ENCODE measurements around the gene ERC2.
A peak's percentile ranks its signal among the peaks of the same experiment; 100 is the strongest.
"Not testable (repeated sequence)": the region's sequence is repeated elsewhere in the genome, so short reads cannot be mapped to it uniquely, and the experiment has no call there.

Gene ERC2

DNA sequence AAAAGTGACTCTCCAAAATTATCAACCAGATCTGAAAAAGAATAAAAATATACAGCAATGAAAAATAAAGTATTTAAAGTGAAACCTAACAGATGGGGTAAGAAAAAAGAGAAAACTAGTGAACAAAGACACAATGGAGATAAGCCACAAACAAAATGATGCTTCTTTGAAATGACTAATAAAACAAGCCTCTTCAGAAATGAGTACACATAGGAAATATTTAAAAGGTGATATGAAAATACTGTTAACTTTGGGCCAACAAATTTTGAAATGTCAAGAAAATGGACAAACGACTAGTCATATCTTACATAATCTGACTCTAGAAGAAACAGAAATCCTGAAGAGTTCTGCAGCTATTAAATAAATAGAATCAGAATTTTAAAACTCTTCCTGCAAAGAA is 164.2 kb downstream of the ERC2 start:
- no peak for DNase-seq

- DNase-seq = no peak
Observed at GRCh38 chr3:56303487-56303886, 164.8 kb downstream of the ERC2 start.

- no peak for DNase-seq
Observed at GRCh38 chr3:56302417-56302816, 165.8 kb downstream of the ERC2 start.

- DNase-seq = no peak
Observed at GRCh38 chr3:56297281-56297840, 170.9 kb downstream of the ERC2 start.

DNA sequence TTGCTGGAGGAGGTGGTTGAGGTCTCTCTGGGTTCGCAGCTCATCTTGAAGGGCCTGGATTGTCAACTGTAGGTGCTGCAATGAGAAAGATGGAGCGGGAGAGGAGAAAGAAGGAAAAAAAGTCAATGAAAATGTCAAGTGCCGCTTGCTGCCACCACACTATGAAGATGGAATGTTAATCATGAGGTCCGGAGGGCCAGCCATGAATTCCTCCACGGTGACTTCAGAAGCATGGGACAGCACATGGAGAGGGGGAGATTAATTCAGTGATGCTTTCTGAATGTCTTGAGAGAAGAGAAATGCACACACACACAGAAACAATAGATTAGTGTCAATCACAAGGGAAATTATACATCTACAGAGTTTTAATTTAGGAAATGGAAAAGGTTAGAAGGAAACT is 171.9 kb downstream of the ERC2 start:
- DNase-seq = no peak

- DNase-seq = no peak
Observed at GRCh38 chr3:56295161-56295560, 173.1 kb downstream of the ERC2 start.

- no peak for DNase-seq
Observed at GRCh38 chr3:56294286-56294685, 174.0 kb downstream of the ERC2 start.

DNA sequence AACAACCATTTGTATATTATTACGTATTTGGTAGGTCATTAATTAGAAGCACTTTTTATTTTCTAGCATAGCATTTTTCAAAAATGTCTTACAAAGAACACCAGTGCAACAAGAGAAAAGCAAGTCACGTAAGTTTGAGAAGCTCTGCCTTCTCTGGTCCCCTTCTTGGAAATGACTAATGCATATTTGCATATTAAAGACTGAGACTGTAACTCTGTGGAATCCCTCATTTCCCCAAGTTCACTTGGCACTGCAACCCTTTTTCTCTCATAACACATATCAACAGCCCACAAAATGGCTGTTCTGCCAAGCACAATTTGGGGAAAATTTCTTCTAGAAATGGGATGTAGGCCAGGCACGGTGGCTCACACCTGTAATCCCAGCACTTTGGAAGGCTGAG is 176.3 kb downstream of the ERC2 start:
- no peak for DNase-seq

GRCh38 chr3:56291244-56291680 is 177.0 kb downstream of the ERC2 start:
- DNase-seq = no peak

- DNase-seq = no peak
Observed at GRCh38 chr3:56290374-56290773, 177.9 kb downstream of the ERC2 start.

DNA sequence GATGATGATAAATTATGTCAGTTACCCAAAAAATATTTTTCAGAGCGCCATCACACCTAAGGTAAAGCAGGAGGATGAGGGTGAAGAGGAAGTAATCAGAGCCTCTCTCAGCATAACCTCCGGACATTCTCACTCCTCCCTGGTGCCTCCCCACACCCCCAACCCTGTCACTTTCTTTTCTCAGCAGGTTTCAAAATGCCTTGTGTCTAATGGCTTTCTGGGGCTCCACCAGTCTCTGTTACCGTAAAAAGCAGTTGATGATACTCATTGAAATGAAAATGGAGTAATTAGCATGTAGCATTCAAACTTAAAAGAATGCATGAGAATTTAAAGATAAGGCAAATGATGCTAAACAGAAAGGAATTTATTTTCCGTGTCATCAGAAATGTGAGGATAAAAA is 180.0 kb downstream of the ERC2 start:
- no peak for DNase-seq

- no peak for DNase-seq
Observed at GRCh38 chr3:56282341-56282740, 185.9 kb downstream of the ERC2 start.

GRCh38 chr3:56277236-56277635 is 191.0 kb downstream of the ERC2 start:
- no peak for DNase-seq

DNA sequence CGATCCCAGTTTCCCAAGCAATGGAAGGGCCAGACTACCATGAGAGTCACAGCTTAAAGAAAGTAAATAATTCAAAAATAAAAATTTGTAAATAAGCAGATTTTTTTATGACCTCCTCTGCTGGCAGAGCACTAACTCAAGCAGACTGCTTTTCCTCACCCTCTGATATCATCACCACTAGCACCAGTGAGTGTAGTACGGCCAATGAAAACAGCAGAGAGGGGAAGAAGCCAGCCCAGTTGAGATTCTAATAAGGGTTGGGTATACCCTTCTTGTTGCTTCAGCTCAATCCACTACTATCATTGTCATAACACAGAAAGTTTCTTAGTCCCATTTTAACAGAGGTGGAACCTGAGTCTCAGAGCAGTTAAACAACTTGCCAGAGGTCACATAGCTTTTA is 193.1 kb downstream of the ERC2 start:
- no peak for DNase-seq

GRCh38 chr3:56269755-56270535 is 198.3 kb downstream of the ERC2 start:
- DNase-seq = no peak

DNA sequence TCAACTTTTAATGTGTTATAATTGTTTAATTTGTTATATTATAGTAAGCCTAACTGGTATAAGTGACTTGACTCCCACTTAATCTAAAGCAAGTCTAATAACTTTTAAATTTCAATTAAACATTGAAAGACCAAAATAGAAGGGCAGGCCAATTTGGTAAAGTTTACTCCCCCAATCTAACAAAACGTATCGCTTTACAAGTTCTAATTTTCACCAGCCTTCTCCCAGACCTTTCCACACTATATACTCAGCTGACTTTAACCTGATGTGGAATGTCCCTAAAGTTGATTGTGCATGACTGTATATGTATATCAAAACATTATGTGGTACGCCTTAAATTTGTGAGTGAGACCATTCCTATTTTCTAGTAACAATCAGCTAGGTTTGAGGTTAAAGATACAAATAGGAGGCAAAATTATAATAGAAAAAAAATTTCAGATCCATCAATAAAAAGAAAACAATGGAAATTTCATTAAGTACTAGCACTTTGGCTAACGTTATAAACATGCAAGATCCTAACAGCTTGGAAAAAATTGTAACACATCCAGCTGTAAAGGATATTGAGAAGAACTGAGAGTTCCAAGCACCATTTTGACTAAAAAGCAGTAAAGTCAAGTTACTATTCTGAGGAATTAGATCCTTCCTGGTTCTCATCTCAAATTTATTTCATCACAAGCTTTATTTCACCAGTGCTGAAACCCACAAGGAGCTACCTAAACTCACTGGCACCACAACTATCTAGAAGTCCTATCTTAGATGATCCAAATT is 199.5 kb downstream of the ERC2 start:
- DNase-seq = no peak

DNA sequence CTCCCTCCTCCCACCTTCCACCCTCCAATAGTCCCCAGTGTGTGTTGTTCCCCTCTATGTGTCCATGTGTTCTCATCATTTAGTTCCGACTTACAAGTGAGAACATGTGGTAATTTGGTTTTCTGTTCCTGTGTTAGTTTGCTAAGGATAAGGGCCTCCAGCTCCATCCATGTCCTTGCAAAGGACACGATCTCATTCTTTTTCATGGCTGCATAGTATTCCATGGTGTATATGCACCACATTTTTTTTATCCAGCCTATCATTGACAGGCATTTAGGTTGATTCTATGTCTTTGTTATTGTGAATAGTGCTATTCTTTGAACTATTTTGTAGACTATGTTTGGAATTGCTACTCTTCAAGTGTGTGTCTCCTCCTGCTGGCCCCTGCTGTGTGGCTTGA is 206.4 kb downstream of the ERC2 start:
- not testable (repeated sequence) for DNase-seq

- no peak for DNase-seq
Observed at GRCh38 chr3:56260262-56260661, 208.0 kb downstream of the ERC2 start.

GRCh38 chr3:56257826-56258225 is 210.4 kb downstream of the ERC2 start:
- DNase-seq = no peak

GRCh38 chr3:56254835-56255234 is 213.4 kb downstream of the ERC2 start:
- DNase-seq = no peak

DNA sequence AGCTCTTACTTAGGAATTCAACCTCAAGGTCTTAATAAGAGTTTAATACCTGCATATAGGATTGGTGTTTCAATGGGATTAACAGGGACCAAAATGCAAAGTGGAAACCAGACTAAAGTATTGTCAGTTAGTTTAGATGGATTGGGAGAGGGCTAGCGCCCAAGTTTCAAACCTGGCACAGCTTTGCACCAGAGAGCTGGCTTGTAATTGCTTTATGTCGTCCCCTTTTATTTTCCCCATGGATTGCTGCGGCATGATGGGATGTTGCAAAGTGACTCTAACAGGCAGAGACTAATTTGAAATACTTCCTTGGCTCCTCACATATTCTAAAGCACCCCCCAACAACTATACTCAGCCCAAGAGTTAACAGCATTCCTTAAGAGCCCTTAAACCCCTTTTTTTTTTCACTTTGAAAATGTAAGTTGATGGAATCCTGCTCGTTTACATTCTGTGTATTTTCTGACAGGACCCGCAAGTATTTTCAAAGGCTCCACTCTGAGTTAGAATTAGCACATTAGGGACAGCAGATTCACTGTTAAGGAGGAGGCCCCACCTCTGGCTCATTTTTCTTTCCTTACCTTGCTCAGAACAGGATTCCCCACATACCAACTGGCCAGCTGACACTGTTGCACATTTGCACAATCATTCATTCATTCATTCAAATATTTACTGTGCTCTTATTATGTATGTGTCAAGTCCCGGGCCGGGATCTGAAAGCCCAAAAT is 214.2 kb downstream of the ERC2 start:
- DNase-seq = no peak

DNA sequence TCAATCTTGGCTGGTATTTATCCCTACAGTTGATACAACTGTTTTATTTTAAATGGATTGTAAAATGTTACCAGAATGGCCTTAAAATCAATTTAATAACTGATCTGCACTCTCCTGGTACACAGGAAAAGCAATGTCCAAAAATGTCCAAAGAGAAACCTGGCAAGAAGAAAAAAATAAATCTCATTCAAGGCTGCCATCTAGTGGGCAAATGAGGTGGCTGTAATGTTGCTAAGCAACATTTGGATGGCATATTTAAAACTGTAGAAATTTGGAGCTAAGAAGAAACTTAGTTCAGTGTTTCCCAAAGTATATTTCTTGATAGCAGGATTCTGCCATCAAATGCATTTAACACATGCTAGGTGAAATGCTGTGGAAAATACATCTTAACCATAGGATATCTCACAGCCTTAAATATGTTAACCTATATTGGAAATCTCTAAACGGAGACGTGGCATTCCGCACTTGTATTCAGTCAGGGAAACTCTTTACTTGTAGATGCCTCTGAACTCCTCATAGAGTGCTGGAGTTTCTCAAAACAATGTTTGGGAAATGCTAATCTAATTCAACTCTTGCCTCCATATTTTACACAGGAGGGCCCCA is 216.8 kb downstream of the ERC2 start:
- peak; percentile 49 to 64 for DNase-seq

GRCh38 chr3:56248021-56248420 is 220.2 kb downstream of the ERC2 start:
- DNase-seq = no peak
